HG03196 (cell line): Measurements from ENCODE around the gene SPATA7.
"Not testable (repeated sequence)": the region's sequence is repeated elsewhere in the genome, so short reads cannot be mapped to it uniquely, and the experiment has no call there.

ENCODE experiments used
- ATAC-seq: cut with Tn5 transposase; IDR thresholded peaks from one replicate; pipeline ENCODE4 v1.9.1; 2021; ENCODE audit not compliant: unreplicated experiment

SPATA7 gene, protein sequence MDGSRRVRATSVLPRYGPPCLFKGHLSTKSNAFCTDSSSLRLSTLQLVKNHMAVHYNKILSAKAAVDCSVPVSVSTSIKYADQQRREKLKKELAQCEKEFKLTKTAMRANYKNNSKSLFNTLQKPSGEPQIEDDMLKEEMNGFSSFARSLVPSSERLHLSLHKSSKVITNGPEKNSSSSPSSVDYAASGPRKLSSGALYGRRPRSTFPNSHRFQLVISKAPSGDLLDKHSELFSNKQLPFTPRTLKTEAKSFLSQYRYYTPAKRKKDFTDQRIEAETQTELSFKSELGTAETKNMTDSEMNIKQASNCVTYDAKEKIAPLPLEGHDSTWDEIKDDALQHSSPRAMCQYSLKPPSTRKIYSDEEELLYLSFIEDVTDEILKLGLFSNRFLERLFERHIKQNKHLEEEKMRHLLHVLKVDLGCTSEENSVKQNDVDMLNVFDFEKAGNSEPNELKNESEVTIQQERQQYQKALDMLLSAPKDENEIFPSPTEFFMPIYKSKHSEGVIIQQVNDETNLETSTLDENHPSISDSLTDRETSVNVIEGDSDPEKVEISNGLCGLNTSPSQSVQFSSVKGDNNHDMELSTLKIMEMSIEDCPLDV

DNA sequence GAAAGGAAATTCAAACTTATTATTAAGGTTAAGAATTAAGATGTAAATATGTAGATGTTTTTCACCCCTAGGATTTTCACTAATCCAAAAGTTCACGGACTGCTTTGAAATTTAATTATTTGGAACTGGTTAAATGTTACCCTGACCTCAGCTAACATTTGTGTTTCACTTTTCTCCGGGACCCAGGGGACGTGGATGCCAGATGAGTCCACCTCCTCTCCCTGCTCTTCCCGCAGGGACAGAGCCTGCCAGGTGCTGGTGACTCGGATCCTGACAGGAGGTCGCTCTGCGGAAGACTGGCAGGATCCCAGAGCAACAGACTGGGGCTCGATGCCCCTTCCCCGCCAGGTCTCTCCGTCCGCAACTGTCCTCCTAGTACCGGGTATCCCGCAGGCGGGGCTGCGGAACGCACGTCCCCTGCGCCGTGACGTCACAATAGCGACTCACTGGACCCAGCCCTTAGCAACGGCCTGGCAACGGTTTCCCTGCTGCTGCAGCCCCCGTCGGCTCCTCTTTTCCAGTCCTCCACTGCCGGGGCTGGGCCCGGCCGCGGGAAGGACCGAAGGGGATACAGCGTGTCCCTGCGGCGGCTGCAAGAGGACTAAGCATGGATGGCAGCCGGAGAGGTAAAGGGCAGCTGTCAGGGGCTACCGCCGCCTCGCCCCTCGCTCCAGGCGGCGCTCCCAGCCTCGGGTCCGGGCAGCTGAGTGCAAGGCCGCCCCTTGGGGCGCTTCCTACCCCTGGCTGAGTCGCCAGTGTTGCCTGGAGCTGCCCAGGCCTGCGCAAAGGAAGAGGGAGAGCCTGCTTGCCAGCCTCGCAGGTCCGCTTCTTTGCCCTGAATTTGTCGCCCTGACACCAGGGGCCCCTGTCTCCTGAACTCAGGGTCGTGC is at the start of gene SPATA7:
Gene SPATA7 (plus strand): TSS at position 446 of the 890 bp plus-strand sequence. CDS start 162 bp downstream, at position 608.
- peak; percentile 100 for ATAC-seq

DNA sequence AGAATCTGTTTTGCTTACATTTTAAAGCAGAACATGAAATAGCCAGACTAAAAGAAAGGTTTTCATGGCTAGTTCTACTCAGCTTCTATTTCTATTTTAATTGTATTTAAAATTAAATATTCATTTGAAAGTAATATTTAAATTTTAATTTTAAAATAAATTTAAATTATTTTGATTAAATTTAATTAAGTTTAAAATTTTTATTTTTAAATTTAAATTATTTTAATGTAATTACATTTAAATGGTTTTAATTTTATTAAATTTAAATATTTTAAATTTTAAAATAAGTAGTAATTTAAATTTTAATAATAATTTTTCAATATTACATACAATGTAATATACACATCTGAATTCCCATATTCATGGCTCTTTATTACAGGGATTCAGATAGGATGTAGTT is 45.1 kb upstream of the SPATA7 start:
- no peak for ATAC-seq

DNA sequence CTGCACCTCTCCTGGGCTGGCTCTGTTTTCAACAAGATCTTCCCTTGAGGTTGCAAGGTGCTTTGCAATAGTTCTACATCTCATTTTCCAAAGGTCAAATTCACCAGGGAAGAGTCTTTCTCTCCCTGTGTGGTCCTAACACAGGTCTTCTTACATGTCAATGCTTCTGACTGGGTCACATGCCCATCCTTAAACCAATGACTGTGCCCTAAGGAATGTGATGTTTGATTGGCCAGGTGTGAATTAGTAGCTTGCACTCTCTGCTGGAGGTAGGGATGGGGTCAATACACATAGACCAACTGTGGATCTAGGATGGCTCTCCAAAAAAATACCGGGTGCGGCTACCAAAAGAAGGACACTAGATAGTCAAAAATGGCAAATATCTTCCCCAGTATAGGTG is 42.5 kb upstream of the SPATA7 start:
- no peak for ATAC-seq

DNA sequence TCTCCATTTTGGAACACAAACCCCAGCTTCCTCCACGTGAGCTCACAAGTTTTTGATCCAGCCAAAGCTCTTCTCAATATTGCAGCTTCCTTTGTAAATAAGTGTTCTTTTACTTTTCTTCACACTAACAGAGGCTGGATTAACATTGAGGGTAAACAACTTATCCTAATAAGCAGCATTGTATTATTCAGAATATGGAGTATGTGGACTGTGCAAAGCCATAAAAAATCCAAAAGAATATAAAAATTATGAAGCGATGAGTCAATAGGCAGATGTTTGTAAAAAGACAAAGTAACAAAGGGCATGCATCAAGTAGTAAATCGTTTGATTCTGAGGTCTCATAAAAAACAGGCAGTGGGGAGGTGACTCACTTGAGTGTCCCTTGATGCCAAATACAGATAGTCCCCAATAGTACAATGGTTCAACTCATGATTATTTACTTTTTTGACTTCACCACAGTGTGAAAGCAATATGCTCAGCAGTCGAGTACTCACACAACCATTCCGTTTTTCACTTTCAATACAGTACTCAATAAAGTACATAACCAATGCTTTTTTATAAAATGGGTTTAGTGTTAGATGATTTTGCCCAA is 39.3 kb upstream of the SPATA7 start:
- ATAC-seq = no peak

DNA sequence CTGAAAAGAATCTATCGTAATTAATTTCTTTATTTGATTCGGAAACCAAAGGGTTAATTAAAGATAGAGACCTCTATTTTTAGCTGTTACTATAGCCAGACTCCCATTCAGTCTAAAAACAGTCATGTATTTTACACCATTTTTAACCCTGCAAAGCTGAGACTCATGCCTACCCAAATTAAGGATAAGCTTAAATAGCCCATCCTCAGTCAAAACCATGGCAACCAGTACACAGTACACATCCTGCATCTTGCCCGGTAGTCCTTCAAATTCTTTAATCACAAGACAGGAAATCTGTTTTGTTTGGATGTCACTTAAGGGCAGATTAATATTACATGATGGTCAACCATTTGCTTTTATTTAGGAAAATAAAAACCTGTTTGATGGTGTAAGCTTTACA is 36.9 kb upstream of the SPATA7 start:
- ATAC-seq = no peak

DNA sequence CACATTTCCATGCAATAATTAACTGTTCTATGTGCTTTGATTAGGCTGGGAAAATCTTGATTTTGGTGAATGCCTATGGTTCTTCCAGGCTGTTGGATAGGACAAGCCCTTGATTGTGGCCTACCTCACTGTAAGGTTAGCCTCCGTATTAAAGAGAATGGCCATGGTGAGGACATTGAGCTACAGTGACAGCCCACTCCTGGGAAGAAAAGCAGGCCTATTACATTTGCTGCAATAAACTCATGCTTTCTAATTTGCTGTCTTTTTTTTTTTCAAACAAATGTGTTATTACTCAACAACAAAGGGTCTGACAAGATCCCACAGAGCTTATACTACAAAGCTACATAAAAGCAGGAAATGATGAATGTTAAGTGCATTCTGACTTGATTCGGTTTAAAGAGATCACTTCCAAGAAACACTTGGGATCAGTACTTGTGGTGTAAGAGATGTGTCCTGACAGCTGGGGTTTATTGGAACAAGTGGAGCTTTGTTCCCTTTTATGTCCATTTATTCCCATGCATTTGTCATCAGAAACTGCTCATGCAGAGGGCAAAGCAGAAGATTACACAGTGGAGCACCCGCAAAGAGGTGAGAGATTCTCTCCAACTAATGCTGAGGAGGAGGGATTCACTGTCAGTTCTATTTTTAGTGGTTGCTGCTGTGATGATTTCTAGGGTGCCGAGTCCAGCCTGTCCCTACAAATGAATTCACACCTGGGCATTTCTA is 33.3 kb upstream of the SPATA7 start:
- ATAC-seq = no peak

DNA sequence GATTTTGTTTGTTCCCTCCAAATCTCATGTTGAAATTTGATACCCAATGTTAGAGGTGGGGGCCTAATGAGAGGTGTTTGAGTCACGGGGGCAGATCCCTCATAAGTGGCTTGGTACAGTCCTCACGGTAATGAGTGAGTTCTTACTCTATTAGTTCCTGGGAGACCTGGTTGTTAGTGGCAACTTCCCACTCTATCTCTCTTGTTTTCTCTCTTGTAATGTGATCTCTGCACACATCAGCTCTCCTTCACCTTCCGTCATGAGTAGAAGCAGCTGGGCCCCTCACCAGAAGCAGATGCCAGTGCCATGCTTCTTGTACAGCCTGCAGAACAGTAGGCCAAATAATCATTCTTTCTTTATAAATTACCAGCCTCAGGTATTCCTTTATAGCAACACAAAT is 32.8 kb upstream of the SPATA7 start:
- ATAC-seq = no peak

DNA sequence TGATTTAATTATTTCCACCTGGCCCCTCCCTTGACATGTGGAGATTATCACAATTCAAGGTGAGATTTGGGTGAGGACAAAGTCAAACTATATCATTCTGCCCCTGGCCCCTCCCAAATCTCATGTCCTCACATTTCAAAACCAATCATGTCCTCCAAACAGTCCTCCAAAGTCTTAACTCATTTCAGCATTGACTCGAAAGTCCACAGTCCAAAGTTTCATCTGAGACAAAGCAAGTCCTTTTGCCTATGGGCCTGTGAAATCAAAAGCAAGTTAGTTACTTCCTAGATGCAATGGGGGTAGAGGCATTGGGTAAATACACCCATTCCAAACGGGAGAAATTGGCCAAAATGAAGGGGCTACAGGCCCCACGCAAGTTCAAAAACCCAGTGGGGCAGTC is 31.1 kb upstream of the SPATA7 start:
- no peak for ATAC-seq

DNA sequence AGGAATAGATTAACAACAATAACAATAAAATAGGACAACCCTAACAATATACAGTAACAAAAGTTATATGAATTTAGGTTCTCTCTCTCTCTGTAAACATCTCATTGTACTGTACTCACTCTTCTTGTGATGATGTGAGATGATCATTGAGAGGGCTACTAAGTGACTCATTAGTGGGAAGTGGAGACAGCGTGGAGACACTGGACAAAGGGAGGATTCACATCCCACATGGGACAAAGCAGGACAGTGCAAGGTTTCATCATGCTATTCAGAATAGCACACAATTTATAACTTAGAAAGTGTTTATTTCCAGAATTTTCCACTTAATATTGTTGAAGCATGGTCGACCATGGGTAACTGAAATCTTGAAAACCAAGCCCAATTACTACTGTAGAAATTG is 26.0 kb upstream of the SPATA7 start:
- ATAC-seq = no peak

DNA sequence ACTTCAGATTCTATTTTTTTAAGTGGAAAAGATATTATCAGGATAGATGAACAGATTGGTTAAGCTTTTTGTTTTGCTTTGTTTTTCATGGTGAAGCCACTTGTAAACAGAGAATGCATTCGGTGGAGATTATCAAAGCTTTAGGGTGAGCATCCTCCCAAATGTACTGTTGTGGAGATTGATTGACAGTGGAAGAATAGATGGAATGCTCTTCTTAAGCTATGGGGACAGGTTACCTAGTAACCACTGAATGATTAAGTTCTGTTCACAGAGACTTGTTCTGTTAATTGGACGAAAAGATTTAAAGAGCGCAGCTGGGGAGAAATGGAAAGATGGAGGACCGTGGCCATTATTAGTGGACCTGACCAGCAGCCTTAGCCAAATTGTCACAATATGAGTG is 21.8 kb upstream of the SPATA7 start:
- ATAC-seq = no peak

DNA sequence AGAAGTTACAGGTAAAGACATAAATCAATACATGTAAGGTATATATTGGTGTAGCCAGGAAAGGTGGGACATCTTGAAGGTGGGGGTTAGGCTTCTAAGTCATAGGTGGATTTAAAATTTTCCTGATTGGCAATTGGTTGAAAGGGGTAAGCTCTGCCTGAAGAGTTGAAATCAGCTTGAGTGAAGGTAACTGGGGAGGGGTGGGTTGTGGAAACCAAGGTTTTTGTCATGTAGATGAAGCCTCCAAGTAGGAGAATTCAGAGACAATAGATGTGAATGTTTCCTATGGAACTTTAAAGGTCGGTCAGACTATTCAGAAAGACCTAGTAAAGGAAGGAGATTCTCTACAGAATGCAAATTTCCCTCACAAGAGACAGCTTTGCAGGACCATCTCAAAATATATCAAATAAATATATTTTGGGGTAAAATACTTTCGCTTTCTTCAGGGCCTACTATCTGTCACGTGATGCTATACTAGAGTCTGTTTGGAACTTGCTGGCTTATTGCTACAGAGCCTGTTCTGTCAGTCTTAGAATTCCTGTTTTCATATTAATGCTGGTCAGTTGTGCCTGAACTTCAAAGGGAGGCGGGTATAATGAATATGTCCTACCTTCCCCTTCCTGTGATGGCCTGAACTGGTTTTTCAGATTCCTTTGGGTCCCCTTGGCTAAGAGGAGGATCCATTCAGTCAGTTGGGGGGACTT is 20.6 kb upstream of the SPATA7 start:
- ATAC-seq = no peak

DNA sequence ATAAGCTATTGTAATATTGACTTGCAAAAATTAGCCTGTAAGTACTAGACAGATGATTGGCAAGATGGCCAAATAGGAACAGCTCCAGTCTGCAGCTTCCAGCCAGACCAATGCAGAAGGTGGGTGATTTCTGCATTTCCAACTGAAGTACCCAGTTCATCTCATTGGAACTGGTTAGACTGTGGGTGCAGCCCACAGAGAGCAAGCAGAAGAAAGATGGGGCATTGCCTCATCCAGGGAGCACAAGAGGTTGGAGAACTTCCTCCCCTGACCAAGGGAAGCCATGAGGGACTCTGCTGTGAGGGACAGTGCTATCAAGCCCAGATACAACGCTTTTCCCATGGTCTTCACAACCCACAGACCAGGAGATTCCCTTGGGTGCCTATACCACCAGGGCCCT is 16.0 kb upstream of the SPATA7 start:
- ATAC-seq = no peak

DNA sequence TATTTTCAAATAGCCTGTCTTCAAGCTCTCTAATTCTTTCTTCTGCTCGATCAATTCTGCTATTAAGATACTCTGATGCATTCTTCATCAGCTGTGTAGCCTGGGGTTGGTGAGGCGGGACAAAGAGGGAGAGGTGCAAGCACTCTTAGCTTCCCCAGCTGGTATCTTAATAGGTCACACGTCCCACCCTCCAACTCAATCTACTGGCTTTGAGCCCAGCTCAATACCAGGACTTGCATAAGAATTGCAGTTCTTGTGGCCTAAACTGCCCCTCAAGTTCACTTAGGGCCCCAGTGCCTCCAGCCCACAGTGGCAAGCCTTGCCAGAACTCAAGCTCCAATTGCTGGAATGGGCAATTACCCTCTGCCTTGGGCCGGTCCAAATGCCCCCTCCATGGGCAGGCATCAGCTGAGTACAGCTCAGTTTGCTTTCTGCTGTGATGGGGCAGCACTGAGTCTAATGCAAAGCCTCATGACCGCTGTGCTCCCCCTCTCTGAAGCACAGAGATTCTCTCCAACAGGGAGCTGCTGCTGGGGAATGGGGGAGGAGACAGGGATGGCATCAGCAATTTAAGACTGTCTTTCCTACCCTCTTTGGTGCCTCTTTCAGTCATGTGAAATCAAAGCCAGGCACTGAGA is 5.6 kb upstream of the SPATA7 start:
- ATAC-seq = no peak

DNA sequence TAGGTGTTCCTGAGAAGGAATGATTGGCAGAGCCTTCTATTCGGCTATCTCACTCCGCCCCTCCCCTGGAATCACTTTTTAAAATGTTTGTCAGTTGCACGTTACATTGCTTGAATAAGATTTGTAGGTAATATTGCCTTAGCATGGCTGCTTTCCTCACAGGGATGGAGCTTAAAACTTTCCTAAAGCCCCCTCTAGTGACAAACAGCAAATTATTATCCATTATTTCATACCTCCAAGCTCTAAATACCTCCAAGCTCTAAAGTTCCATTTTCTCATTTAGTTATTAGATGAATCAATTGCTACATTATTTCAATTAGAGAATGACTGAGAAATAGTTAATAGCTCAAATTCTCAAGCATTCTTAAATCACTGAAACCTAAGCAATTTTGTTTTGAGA is 5.1 kb upstream of the SPATA7 start:
- no peak for ATAC-seq

DNA sequence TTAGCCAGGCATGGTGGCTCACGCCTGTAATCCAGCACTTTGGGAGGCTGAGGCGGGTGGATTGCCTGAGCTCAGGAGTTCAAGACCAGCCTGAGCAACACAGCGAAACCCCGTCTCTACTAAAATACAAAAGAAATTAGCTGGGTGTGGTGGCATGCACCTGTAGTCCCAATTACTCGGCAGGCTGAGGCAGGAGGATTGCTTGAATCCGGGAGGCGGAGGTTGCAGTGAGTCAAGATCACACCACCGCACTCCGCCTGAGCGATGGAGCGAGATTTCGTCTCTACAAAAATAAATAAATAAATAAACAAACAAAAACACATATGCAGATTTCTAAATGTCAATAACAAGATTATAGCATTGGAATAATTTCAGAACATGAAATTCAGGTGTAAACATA is 3.8 kb upstream of the SPATA7 start:
- not testable (repeated sequence) for ATAC-seq

DNA sequence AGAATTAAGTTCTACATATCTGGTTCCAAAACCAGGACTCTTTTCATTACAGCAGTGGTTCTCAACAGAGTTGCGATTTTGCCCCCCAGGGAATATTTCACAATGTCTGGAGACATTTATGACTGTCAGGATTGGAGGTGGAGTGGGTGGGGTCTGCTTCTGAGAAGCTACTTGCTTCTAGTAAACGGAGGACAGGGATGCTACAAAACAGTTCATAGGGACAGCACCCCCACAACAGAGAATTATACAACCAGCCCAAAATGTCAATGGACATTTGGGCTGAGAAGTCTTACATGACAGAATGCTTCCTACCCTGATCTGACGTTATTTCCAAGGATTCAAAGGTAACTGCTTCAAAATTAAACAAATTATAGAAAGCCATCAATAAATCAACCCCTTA is 739 bp upstream of the SPATA7 start:
- ATAC-seq = no peak

DNA sequence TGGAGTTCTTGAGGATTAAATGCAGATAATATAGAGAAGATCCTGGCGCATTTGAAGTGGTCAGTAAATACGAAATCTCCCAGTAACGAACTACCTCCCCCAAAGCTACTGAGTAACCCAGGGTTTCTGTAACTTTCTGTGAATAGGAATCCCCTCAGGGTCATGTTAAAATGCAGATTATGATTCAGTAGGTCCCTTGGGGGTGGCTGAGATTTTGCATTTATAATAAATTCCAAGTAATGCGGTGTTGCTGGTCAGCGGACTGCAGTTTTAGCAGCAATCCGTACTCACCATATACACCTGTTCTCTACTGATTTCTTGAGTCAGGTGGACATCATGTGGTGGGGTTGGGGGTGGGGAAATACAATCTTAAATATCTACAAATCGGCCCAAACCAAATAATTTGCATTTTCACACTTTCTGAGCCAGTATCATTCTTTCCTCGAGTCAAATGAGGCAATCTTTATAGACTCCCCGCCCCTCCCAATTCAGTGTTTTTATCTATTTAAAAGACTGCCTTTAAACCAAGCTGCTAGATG is 868 bp downstream of the SPATA7 start:
- no peak for ATAC-seq

DNA sequence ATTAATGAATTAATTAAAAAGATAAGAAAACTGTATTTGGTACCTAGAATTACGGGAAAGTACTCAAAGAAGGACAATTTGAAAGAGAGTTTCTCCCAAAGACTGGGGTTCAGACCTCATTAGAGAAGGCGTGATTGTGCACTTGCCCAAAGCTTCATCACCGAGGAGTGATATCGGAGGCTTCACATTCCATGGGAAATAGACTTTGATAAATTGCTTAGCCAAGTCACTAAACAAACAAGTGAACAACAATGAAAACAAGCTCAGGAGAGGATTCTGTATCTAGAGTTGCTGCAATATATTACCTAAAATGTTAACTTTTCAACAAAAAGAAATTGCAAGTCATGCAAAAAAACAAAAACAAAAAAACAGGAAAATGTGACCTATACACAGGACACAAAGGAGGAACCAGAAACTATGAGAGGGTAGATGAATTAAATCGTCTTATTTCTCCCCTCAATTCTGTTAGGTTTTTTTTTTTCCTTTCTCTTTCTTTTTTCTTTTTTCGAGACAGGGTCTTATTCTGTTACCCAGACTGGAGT is 3.4 kb downstream of the SPATA7 start:
- no peak for ATAC-seq

DNA sequence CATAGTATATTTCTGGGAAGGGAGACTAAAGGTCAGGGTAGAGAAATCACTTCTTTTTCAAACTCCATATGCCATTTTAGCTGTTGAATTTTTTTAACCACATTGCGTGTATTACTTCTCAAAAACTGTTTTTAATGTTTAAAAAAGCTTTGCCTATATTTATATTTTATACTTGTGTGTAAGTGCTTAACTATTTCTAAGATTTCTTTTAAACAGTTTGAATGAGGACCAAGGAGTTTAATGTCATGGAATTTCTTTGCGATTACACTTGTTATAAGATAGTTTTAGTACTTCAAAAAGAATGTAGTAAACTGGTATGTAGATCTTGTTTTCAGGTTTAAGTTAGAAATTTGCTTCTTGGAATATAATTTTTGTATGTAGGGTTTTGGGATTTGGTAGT is 7.2 kb downstream of the SPATA7 start:
- ATAC-seq = no peak
